ENCODE measurements around the gene MCAT.
"Not testable (repeated sequence)": the region's sequence is repeated elsewhere in the genome, so short reads cannot be mapped to it uniquely, and the experiment has no call there.

MCAT gene

DNA sequence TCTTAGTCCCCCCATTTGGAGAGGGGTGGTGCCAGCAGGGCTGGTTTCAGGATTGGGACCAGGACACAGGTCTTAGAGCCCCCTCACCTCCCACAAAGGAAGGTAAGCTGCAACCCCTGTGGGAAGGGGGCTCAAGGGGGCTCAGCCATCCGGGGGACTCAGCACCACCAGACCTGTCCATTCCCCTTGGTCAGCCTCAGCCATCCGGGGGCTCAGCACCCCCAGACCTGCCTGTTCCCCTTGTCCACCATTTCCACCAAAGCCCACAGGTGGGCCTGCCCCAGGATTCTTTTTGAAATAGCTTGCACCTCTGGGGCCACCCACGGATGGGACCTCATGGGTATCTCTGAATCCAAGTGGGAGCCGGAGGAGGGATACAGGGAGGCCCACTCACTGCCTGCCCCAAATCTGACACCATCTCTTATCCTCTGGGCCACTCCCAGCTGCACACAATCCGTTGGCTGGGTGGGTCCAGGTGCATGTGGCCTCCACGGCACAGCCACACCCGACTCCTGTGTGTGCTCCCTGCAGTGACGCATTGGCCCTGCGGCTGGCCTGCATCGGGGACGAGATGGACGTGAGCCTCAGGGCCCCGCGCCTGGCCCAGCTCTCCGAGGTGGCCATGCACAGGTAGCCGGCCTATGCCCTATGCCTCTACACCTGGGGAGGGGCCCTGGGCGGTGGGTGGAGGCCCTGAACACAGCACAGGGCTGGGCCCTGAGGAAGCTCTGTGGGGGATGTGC is 15.9 kb downstream of the MCAT start:
- DNase-seq (ENCODE audit: low read depth in 2 of 2), result no peak

DNA sequence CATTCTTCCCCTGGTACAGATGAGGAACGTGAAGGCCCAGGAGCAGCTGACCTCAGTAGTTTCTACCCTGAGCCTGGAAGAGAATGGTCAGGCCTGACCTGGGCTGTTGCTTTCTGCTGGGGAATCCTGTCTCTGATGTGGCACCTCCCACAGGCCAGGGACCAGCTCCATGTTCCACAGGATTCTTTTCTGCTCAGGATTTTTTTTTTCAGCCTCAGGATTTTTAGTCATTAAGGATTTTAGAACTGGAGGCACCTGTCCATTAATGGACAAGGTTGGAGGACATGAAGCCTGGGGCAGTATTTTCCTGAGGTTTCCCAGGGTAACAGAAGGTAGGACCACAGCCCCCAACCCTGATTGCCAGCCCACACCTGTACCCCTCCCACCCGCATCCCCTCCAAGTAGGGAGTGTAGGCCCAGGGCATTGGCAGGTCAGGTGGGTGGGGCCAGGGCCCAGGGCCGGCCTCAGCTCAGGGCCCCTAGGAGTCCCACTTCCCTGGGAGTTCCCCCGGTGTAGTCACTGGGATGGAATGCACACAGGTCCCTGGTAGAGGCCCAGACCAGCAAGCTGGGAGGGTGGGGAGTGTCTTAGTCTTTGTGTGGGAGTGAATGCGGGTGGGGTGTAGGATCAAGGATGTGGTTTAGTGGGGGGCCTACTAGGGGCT is 16.6 kb downstream of the MCAT start:
- no peak for DNase-seq (ENCODE audit: low read depth in 2 of 2)

GRCh38 chr22:43118953-43119458 is 24.2 kb downstream of the MCAT start:
- no peak for DNase-seq (ENCODE audit: low read depth in 2 of 2)

DNA sequence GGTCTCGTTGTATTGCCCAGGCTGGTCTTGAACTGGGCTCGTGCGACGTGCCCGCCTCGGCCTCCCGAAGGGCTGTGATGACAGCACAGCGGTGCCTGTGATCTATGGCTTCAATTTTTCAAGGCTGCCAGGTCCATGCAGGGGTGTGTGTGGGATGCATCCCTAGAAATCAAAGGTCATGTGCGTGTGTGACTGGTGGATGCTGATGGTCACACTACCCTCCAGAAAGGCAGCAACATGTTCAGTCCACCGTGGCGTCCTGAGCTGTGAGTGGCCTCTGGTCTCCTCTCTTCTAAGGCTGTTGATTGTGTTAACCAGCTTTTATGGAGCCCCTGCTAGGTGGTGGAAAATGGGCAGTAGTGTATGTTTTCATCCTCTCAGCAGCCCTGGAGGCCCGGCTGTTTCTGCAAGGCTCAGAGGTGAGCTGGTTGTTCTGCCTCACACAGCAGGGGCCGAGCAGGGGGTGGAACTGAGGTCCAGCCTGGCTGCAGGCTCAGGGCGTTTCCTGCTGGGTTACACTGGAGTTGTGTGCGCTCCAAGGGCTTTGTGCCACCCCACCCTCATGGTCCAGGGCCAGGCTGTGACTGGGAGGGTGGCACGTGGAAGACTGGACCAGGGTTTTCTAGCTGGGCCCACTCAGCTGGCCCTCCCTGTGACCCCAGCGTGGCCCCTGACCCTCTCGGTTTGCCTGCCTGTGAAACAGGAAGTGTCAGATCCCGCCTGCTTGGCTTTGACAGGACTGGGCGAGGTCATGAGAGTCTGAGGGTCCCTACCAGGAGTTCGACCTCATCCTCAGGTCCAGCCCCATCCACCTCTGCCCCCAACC is 25.0 kb downstream of the MCAT start:
- no peak for DNase-seq (ENCODE audit: low read depth in 2 of 2)

GRCh38 chr22:43116932-43117331 is 26.3 kb downstream of the MCAT start:
- no peak for DNase-seq (ENCODE audit: low read depth in 2 of 2)

DNA sequence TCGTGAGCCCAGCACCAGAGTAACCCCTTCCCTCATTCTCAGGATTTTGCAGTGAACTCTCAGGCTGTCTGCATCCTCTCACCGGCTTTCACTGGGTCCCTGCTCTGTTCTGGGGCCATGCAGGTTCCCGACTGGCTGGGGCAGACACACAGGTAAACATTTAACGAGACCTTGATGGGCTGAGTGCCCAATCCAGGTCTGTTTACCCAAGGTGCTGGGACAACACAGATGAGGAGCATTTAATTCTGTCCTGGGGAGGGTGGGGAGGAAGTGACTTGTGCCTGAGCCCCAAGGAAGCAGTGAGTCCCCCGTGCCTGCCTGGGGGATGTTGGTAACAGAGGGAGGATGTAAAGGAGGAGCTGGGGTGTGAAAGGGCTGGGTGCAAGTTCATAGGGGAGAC is 28.2 kb downstream of the MCAT start:
- no peak for DNase-seq (ENCODE audit: low read depth in 2 of 2)

DNA sequence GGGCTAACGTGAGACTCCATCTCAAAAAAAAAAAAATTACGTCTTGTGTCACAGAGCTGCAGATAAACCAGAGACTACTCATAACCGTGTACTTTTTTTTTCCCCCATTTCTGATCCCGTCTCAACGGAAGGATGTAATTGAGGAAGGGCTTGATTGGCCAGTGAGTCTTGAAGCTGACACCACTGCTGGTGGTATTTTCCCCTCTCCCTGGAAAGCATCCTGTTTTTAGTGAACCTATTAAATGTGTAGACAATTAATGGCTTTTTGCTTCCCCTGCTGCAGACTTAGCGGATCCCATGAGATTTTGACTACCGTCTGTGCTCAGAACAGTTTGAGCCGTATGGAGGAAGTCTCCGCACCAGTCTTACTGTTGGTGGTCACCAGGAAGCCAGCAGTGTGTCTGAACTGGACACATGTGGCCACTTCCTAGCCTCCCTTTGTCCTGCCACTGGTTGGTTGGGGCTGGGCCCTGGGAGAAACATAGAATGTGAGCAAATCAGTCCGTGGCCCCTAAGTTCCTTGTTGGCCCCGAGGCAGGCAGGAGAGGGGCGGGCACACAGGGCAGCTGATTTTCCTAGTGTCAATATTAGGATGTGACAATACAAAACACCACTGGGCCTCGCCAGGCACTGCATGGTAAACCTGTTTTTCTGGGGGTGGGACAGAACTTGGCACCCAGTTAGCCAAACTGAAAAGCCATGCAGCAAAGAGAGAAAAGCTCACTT is 29.5 kb downstream of the MCAT start:
- no peak for DNase-seq (ENCODE audit: low read depth in 2 of 2)

DNA sequence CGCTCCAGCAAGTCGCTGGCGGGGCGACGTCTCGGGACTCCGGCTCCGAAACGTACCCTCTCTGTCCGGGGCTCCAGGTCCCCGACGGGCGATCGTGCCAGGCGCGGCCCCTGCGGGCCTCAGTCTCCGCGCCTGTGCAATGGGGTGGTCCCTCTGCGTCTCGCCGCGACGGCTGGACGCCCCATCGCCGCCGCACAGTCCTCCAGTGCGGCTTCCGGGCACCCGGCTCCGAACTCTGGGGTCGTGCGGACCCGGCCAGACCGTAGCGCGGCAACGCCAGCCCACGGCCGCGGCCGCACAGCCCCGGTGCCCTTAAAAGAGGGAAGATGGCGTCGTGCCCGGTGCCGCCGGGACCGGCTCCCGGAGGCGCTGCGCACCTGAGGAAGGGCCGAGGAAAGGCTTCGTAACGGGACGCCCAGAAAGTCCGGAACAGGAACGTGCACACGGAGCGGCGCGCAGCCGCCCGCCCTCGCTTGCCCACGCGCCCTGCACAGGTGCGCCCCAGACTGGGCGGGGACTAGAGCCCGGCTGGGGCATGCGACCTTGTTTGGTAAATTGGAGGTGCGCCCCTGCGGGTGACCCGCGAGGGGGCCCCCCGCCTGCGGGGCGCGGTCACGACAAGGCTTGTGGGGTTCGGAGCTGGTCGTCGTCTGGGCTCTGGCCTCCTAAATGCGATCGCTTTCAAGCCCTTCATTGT is 32.1 kb downstream of the MCAT start:
- peak in 1 of 2 donors; percentile 21 for DNase-seq (ENCODE audit: low read depth in 2 of 2)

DNA sequence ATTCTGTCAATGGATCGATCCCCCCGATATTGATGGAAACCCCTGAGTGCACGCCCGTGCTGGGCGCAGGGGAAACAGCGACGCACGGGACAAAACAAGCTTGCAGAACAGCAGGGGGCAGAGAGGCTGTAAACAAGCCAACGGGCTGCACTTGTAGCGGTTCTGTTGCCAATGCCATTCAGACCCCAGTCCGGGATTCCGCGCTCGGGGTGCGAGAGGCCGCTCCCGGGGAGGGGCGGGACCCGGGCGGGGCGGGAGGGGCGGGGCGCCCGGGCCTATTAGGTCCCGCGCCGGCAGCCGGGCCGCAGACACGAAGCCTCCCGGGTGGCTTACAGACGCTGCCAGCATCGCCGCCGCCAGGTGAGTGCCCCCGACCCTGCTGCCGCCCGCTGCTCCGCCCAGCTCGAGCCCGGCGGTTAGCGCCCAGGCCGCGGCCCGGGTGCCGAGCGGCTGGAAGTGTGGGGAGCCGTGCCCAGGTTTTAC is 32.7 kb downstream of the MCAT start, which contains the start of gene BIK:
TSS of gene BIK (plus strand) at position 307 of the 483 bp plus-strand sequence. CDS start 13,273 bp downstream, outside the sequence.
- DNase-seq (ENCODE audit: low read depth in 2 of 2), result no peak

GRCh38 chr22:43109921-43110443 is 33.2 kb downstream of the MCAT start:
- no peak for DNase-seq (ENCODE audit: low read depth in 2 of 2)

DNA sequence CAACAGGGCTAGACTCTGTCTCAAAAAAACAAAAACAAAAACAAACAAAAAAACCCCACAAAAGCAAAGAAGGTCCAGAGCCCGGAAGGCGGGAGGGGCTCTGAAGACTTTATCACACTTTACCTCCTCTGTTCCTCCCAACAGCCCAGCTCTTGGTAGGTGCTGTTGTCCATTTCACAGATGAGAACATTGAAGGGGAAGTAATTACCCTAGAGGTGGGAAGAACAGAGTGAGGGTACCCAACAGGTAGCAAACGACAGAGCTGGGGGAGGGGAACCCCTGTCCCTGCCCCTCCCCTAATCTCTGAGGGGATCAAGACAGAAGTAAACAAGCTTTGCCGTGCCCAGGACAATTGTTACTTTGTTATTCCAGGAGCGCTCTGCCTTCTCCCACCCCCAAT is 33.7 kb downstream of the MCAT start:
- DNase-seq (ENCODE audit: low read depth in 2 of 2), result no peak

GRCh38 chr22:43106302-43106701 is 36.9 kb downstream of the MCAT start:
- DNase-seq (ENCODE audit: low read depth in 2 of 2), result no peak

GRCh38 chr22:43104950-43105349 is 38.2 kb downstream of the MCAT start:
- not testable (repeated sequence) for DNase-seq (ENCODE audit: low read depth in 2 of 2)

GRCh38 chr22:43104056-43104625 is 39.1 kb downstream of the MCAT start:
- not testable (repeated sequence) for DNase-seq (ENCODE audit: low read depth in 2 of 2)

- no peak for DNase-seq (ENCODE audit: low read depth in 2 of 2)
Observed at GRCh38 chr22:43101306-43101705, 41.9 kb downstream of the MCAT start.

DNA sequence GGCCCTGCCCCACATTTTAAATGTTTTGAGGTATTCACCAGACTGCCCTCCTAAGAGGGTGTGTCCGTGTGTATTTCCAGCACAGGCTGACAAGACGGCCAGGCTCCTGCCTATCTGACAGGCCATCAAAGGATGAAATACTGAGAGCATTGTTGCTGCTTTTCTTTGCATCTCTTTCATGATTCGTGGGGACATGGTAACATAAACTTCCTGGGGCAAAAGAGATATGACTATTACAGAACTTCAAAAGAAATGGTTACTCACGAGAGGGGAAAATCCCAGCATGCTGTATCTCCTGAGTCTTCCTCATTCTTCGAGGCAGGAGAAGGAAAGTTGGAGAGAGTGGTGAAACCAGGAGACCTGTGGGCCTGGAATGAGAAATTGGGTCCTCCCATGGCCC is 43.0 kb downstream of the MCAT start:
- DNase-seq (ENCODE audit: low read depth in 2 of 2), result no peak

DNA sequence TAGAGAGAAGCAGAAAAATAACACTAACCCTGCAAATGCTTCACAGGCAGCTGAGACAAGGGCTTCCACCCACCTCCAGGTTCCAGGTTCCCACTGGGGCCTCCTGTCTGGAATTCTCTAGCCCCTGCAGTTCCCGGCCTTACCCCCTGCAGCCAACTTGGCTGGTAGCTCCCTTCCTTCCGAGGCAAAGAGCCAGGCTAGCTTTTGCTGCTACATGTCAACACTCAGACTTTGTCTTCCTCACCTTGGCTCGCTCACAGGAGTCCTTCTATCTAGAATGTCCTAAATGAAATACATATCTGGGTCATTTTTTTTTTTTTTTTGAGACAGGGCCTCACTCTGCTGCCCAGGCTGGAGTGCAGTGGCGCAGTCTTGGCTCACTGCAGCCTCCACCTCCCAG is 44.1 kb downstream of the MCAT start:
- no peak for DNase-seq (ENCODE audit: low read depth in 2 of 2)

DNA sequence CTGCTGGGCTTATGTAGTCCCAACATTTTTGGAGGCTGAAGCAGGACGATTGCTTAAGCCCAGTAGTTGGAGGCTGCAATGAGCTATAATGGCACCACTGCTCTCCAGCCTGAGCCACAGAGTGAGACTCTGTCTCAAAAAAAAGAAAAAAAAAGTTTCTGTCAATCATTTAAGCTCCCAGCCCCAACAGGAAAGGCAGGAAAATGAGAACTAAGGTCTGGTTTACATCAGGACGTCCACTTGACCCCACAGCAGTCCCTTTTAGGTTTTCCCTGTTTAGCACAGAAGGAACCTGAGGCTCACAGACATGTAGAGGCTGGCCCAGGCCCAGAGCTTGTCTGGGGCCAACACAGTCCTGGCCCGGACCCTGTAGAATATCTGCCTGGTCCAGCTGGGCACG is 44.8 kb downstream of the MCAT start:
- DNase-seq (ENCODE audit: low read depth in 2 of 2), result no peak

DNA sequence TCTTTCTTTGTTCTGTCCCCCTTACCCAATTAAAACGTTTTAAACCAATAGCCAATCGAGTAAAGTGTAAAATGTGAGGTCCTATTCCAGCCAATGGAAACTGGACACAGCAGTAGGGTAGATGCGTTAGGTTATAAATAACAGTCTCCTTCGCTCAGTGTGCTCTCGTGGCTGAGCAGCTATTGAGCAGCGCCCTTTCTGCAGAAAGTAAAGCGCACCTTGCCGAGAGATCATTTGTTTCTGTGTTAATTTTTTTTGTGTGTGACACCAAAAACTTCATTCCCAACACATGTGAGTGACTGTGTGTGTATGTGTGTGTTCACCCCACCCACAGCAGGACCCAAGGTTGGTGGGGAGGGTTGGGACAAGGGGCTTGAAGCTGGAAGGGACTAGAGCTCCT is 46.8 kb downstream of the MCAT start:
- DNase-seq (ENCODE audit: low read depth in 2 of 2), result no peak

GRCh38 chr22:43094551-43094950 is 48.6 kb downstream of the MCAT start:
- DNase-seq (ENCODE audit: low read depth in 2 of 2), result no peak
